ENCODE data around the gene TRABD.
"Not testable (repeated sequence)": the region's sequence is repeated elsewhere in the genome, so short reads cannot be mapped to it uniquely, and the experiment has no call there.

The TRABD gene

GRCh38 chr22:50151571-50152537 is 33.9 kb upstream of the TRABD start:
- DNase-seq (ENCODE audit: low spot score) = no peak

GRCh38 chr22:50153056-50153755 is 32.5 kb upstream of the TRABD start:
- DNase-seq (ENCODE audit: low spot score) = no peak

GRCh38 chr22:50153756-50154140 is 32.0 kb upstream of the TRABD start:
- DNase-seq (ENCODE audit: low spot score) = no peak

GRCh38 chr22:50157709-50158375 is 27.9 kb upstream of the TRABD start:
- no peak for DNase-seq (ENCODE audit: low spot score)

GRCh38 chr22:50160947-50161346 is 24.8 kb upstream of the TRABD start:
- no peak for DNase-seq (ENCODE audit: low spot score)

- DNase-seq (ENCODE audit: low spot score) = no peak
Observed at GRCh38 chr22:50161508-50162390, 24.0 kb upstream of the TRABD start.

- DNase-seq (ENCODE audit: low spot score) = no peak
Observed at GRCh38 chr22:50162391-50162956, 23.2 kb upstream of the TRABD start.

- no peak for DNase-seq (ENCODE audit: low spot score)
Observed at GRCh38 chr22:50165436-50166123, 20.1 kb upstream of the TRABD start.

- no peak for DNase-seq (ENCODE audit: low spot score)
Observed at GRCh38 chr22:50167689-50168489, 17.8 kb upstream of the TRABD start.

- DNase-seq (ENCODE audit: low spot score) = not testable (repeated sequence)
Observed at GRCh38 chr22:50168490-50169180, 17.1 kb upstream of the TRABD start.

GRCh38 chr22:50169181-50169759 is 16.4 kb upstream of the TRABD start:
- no peak for DNase-seq (ENCODE audit: low spot score)

- DNase-seq (ENCODE audit: low spot score) = no peak
Observed at GRCh38 chr22:50169774-50170341, 15.9 kb upstream of the TRABD start.

GRCh38 chr22:50170453-50171318 is 15.0 kb upstream of the TRABD start, which contains the start of gene PANX2:
Gene PANX2 (plus strand): TSS chr22:50170731. CDS start chr22:50170731, 0 bp downstream.
- DNase-seq (ENCODE audit: low spot score) = no peak

- no peak for DNase-seq (ENCODE audit: low spot score)
Observed at GRCh38 chr22:50171319-50171964, 14.3 kb upstream of the TRABD start.

GRCh38 chr22:50171965-50172421 is 13.7 kb upstream of the TRABD start:
- no peak for DNase-seq (ENCODE audit: low spot score)

GRCh38 chr22:50173311-50173982 is 12.3 kb upstream of the TRABD start:
- no peak for DNase-seq (ENCODE audit: low spot score)

Measured in globus pallidus (tissue), 1 donor.